Calu3 (cell line): ENCODE measurements around the gene EXOSC9. TPM values are rescaled to one million over a fixed set of nuclear protein-coding genes. Genes with fewer than 3 reads are reported as not detected.

Experiments used
- BruUV-seq: library from RNA; stranded (reverse); fragments of 400-500 nt; replicated peaks from 2 replicates; lab custom pipeline; 2021; lab: Mats Ljungman, UMichigan
- CTCF ChIA-PET: fragments of 300-600 bp; sonication (Branson Sonifier 250); formaldehyde crosslinking; loops from one replicate; lab custom pipeline; 2022; ENCODE audit warnings: antibody characterized with exemption; lab: Charles Lee
- DNase-seq: peaks from one replicate; pipeline ENCODE4 v3.0.0; 2022
- H3K27ac Mint-ChIP-seq: one replicate; pipeline ENCODE4 v1.8.0; 2022; ENCODE audit warnings: mixed read lengths; ENCODE audit not compliant: unreplicated experiment
- H3K27me3 Mint-ChIP-seq: one replicate; pipeline ENCODE4 v1.8.0; 2022; ENCODE audit warnings: mixed read lengths; ENCODE audit not compliant: unreplicated experiment
- H3K36me3 Mint-ChIP-seq: one replicate; pipeline ENCODE4 v1.8.0; 2022; ENCODE audit warnings: mild to moderate bottlenecking, moderate library complexity, mixed read lengths; ENCODE audit not compliant: insufficient read depth, unreplicated experiment
- H3K4me1 Mint-ChIP-seq: one replicate; pipeline ENCODE4 v1.8.0; 2022; ENCODE audit warnings: mild to moderate bottlenecking, low read depth, mixed read lengths; ENCODE audit not compliant: unreplicated experiment
- H3K4me3 Mint-ChIP-seq: one replicate; pipeline ENCODE4 v1.8.0; 2022; ENCODE audit warnings: mild to moderate bottlenecking, low read depth, moderate library complexity, mixed read lengths; ENCODE audit not compliant: unreplicated experiment
- H3K9me3 Mint-ChIP-seq: one replicate; pipeline ENCODE4 v1.8.0; 2022; ENCODE audit warnings: low read depth, mixed read lengths; ENCODE audit not compliant: unreplicated experiment
- intact Hi-C: fragments of 100-400 bp; cut with micrococcal nuclease; formaldehyde crosslinking; loops from one replicate; pipeline ENCODE4 v1.10.0; 2022; ENCODE audit not compliant: unreplicated experiment
- total RNA-seq: library from RNA; stranded (reverse); gene quantifications from 2 replicates; pipeline ENCODE4 v1.2.3, GENCODE V29; 2022
- TF ChIP-seq, protein P1 (sequence below): fragments of 200-600 bp; IDR thresholded peaks from one replicate; pipeline ENCODE4 v1.8.0; 2022; ENCODE audit warnings: antibody characterized with exemption; ENCODE audit not compliant: unreplicated experiment

Gene EXOSC9
- total RNA-seq, 1 experiment from 2014 or later: 22.3 TPM

GRCh38 chr4:121788896-121789295 lies 12.2 kb upstream of the EXOSC9 start:
- Mint-ChIP-seq H3K4me1 (peaks cover 31% of the 10 kb centered on the region), H3K9me3 (no peaks in the 10 kb centered on the region), H3K27ac (no peak overlapping the region), H3K4me3 (no peak overlapping the region), H3K36me3 (no peaks in the 10 kb centered on the region), H3K27me3 (no peaks in the 10 kb centered on the region)
- intact Hi-C loops: no loop called here
- CTCF ChIA-PET: no interaction called here
- BruUV-seq: no TSS peak
- TF ChIP-seq, protein P1, sequence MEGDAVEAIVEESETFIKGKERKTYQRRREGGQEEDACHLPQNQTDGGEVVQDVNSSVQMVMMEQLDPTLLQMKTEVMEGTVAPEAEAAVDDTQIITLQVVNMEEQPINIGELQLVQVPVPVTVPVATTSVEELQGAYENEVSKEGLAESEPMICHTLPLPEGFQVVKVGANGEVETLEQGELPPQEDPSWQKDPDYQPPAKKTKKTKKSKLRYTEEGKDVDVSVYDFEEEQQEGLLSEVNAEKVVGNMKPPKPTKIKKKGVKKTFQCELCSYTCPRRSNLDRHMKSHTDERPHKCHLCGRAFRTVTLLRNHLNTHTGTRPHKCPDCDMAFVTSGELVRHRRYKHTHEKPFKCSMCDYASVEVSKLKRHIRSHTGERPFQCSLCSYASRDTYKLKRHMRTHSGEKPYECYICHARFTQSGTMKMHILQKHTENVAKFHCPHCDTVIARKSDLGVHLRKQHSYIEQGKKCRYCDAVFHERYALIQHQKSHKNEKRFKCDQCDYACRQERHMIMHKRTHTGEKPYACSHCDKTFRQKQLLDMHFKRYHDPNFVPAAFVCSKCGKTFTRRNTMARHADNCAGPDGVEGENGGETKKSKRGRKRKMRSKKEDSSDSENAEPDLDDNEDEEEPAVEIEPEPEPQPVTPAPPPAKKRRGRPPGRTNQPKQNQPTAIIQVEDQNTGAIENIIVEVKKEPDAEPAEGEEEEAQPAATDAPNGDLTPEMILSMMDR: no peak
- DNase-seq: no peak

GRCh38 chr4:121789455-121789854 lies 11.7 kb upstream of the EXOSC9 start:
- no peak overlapping the region for H3K27ac Mint-ChIP-seq
- H3K4me1 Mint-ChIP-seq: peaks cover 29% of the 10 kb centered on the region
- CTCF ChIA-PET: no interaction called here
- TF ChIP-seq, protein P1: no peak
- no peaks in the 10 kb centered on the region for H3K36me3 Mint-ChIP-seq
- no peak for DNase-seq
- H3K4me3 Mint-ChIP-seq: no peak overlapping the region
- intact Hi-C loops: no loop called here
- no peaks in the 10 kb centered on the region for H3K9me3 Mint-ChIP-seq
- no TSS peak for BruUV-seq
- no peaks in the 10 kb centered on the region for H3K27me3 Mint-ChIP-seq

DNA sequence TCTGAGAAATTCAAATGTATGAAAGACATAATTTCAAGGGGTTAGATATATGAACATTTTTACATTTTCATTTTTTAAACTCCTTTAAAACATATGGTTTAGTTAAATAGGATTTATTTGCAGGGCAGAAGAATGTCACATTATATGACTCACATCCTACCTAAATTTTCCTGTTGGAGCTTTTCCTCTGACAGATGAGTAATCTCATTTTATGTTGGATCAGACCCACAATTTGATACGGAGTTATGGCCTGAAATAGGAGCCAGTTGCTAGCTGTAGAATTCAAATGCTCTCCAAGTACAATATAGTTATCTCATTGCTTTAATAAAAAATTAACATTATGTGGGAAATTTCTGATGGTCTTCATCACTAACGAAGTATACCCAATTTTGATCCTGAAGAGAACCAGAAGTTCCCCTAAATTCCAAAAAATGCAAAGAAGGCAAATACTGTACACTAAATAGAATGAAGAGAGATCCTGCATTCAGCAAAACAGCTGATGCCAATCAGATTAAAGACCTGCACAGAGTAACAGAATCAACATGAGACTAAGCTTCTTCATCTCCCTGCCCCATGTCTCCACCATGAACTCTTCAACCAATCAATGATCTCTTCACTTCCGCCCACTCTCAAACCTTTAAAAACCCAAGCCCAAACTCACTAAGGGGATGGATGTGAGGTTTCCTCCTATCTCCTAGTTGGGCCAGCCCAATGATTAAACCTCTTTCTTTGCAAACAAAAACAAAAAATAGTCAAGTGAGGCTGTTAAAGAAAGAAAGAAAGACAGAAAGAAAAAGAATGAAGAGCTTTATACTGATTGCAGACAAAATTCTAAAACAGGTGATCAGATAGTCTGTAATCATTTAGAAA lies 10.9 kb upstream of the EXOSC9 start:
- CTCF ChIA-PET: no interaction called here
- intact Hi-C loops: no loop called here
- Mint-ChIP-seq H3K4me1 (peaks cover 23% of the 10 kb centered on the region), H3K27me3 (no peaks in the 10 kb centered on the region), H3K27ac (no peak overlapping the region), H3K9me3 (no peaks in the 10 kb centered on the region), H3K36me3 (no peaks in the 10 kb centered on the region), H3K4me3 (no peak overlapping the region)
- DNase-seq: no peak
- TF ChIP-seq, protein P1: no peak
- no TSS peak for BruUV-seq

DNA sequence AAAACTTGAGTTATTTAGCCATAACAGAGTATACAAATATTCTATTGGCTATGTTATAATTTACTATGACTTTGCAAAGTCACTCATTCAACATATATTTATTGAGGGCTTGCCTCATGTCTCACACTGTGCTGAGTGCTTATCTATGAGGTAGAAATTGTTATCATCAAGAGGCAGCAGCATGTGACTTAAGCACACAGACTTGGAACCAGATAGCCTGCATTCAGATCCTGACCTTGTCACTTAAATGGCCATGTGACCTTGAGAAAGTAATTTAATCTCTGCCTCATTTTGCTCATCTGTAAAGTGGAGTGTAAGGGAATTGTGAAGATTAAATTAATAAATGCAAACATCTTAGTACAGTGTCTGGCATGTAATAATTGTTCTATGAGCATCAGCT lies 10.1 kb upstream of the EXOSC9 start:
- DNase-seq: no peak
- no peaks in the 10 kb centered on the region for H3K36me3 Mint-ChIP-seq
- H3K27ac Mint-ChIP-seq: no peak overlapping the region
- CTCF ChIA-PET: no interaction called here
- H3K27me3 Mint-ChIP-seq: no peaks in the 10 kb centered on the region
- BruUV-seq: no TSS peak
- intact Hi-C loops: no loop called here
- no peak overlapping the region for H3K4me3 Mint-ChIP-seq
- no peaks in the 10 kb centered on the region for H3K9me3 Mint-ChIP-seq
- TF ChIP-seq, protein P1: no peak
- H3K4me1 Mint-ChIP-seq: peaks cover 24% of the 10 kb centered on the region
